Measurements from ENCODE around the gene SUSD5.

DNA sequence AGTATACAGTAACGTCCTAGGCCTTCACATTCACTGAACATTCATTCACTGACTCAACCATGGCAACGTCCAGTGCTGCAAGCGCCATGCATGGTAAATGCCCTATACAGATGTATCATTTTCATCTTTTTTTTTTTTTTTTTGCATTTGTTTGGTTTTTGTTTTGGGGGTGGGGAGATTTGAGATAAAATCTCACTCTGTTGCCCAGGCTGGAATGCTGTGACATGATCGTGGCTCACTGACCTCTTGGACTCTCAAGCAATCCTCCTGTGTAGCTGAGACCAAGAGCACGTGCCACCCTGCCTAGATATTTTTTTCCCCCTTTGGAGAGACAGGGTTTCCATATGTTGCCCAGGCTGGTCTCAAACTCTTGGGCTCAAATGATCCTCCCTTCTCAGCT is 37.4 kb downstream of the SUSD5 start:
- TF ChIP-seq, protein P1, sequence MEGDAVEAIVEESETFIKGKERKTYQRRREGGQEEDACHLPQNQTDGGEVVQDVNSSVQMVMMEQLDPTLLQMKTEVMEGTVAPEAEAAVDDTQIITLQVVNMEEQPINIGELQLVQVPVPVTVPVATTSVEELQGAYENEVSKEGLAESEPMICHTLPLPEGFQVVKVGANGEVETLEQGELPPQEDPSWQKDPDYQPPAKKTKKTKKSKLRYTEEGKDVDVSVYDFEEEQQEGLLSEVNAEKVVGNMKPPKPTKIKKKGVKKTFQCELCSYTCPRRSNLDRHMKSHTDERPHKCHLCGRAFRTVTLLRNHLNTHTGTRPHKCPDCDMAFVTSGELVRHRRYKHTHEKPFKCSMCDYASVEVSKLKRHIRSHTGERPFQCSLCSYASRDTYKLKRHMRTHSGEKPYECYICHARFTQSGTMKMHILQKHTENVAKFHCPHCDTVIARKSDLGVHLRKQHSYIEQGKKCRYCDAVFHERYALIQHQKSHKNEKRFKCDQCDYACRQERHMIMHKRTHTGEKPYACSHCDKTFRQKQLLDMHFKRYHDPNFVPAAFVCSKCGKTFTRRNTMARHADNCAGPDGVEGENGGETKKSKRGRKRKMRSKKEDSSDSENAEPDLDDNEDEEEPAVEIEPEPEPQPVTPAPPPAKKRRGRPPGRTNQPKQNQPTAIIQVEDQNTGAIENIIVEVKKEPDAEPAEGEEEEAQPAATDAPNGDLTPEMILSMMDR (IDR thresholded peaks at IDR 0.05; ENCODE audit: low read length), result no peak
- no peak for TF ChIP-seq EZH2 (IDR thresholded peaks at IDR 0.05; ENCODE audit: borderline replicate concordance, low read length)
